HFF-Myc (cell line): ENCODE data around the gene CRABP1.

Experiments used
- DNase-seq: peaks from one replicate; pipeline ENCODE4 v3.0.0-alpha.2; 2011; ENCODE audit warnings: low read depth; ENCODE audit errors: extremely low read depth
- H3K4me3 ChIP-seq: replicated peaks from 2 replicates; pipeline ENCODE4 v1.5.1; 2011; ENCODE audit warnings: low read depth, mild to moderate bottlenecking, control low read depth, low read length
- CTCF ChIP-seq: IDR thresholded peaks from 2 replicates; pipeline ENCODE4 v1.5.1; 2012; ENCODE audit warnings: mild to moderate bottlenecking, low read depth, low read length, control low read depth; ENCODE audit errors: missing control alignments

CRABP1 gene

DNA sequence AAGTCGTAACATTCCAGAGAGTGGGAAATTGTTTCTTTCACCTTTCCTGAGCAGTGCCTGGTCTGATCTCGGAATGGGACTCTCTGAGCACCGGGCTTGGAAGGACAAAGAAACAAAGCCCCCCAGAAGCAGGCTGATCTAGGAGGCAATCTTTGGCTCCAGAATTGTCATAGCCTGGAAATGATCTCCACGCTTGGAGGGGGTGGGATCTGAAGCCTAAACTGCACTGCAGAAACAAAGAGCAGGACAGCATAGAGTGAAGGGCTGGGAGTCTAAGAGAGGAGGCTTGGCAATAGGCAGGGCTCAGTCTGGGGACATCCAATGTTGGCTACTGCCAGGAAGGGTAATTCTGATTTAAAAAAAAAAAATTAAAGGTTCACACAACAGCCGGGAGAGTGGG is 1.9 kb downstream of the CRABP1 start:
- no peak for DNase-seq
- no peak for TF ChIP-seq CTCF
- H3K4me3 ChIP-seq, result no peak overlapping the region

DNA sequence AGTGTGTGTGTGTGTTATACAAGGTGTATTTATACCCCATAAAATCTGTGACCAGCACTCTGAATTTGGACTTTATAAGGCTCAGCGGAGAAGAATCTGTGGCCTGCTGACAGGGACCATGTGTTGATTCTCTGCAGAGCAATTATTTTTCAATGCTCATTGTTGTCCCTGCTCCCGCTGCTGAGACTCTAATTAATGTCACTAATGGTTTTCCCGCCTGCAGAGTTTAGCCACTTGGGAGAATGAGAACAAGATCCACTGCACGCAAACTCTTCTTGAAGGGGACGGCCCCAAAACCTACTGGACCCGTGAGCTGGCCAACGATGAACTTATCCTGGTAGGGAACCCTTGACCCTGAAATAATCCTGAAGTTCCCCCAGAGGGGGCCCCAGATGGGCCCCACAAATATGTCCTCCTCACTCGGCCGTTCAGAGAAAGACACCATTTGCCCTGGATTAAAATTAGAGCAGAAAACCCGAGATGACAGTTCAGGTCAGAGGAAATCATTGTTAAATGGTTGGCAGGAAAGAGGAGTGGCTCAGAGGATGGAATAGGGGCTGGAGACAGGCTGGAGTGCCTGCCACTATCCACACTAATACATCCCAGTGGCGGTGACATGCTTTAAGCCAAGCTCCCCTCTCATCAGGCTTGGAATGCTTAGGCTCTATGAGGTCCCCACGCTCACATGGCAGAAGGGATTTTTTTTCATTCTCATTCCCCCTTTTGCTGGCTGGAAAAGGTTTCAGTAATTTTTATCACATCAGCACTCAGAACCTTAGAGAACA is 3.3 kb downstream of the CRABP1 start:
- no peak overlapping the region for H3K4me3 ChIP-seq
- DNase-seq, result no peak
- TF ChIP-seq CTCF, result no peak

- DNase-seq, result no peak
- TF ChIP-seq CTCF, result no peak
- H3K4me3 ChIP-seq, result no peak overlapping the region
Measured at GRCh38 chr15:78345396-78346125, 5.4 kb downstream of the CRABP1 start.

DNA sequence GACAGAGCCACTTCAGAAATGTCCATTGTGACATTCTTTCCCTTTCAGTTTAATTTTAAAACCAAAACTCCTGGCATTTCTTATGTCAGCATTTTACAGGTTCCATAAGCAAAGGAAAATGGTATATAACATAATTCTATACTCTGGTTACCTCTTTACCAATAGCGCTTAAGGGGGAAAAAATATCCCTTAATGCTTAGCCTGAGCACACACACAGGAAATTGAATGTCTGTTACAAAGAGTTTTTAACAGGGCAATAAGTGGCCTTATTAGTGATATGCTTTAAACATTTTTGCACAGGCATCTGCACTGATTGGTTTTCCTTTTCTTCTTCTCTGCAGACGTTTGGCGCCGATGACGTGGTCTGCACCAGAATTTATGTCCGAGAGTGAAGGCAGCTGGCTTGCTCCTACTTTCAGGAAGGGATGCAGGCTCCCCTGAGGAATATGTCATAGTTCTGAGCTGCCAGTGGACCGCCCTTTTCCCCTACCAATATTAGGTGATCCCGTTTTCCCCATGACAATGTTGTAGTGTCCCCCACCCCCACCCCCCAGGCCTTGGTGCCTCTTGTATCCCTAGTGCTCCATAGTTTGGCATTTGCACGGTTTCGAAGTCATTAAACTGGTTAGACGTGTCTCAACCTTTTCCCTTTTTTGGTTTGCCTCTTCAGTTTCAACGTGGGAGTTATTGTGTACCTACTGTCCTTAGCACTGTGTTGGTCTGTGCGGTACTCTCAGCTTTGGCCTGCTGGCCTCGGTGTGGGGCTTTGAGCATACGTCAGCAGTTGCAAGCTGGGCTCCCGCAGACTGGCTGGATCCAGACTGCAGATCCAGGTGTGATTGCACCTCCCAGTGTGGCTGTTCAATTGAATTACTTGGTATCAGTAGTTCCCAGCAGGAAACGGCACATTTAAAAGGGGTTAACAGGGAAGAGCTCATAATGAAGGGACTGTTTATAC is 7.7 kb downstream of the CRABP1 start:
- TF ChIP-seq CTCF, result no peak
- H3K4me3 ChIP-seq, result no peak overlapping the region
- DNase-seq, result no peak

GRCh38 chr15:78350058-78350457 is 9.9 kb downstream of the CRABP1 start:
- no peak for TF ChIP-seq CTCF
- H3K4me3 ChIP-seq, result no peak overlapping the region
- DNase-seq, result no peak

- no peak for TF ChIP-seq CTCF
- DNase-seq, result no peak
- no peak overlapping the region for H3K4me3 ChIP-seq
Measured at GRCh38 chr15:78351539-78351938, 11.4 kb downstream of the CRABP1 start.
